HG03565 (cell line): ENCODE data around the gene SRSF4.

Source experiments
- ATAC-seq: cut with Tn5 transposase; IDR thresholded peaks from one replicate; pipeline ENCODE4 v1.9.1; 2021; ENCODE audit warnings: mild to moderate bottlenecking, moderate library complexity; ENCODE audit not compliant: unreplicated experiment

SRSF4 gene

GRCh38 chr1:29099286-29099685 lies 82.4 kb downstream of the SRSF4 start:
- ATAC-seq = no peak
